ENCODE data around the gene ACAP1.
"Not testable (repeated sequence)": the region's sequence is repeated elsewhere in the genome, so short reads cannot be mapped to it uniquely, and the experiment has no call there.

ACAP1 gene

GRCh38 chr17:7356756-7357155 lies 20.4 kb downstream of the ACAP1 start:
- DNase-seq, result no peak

- DNase-seq, result no peak
Measured at GRCh38 chr17:7357381-7357780, 21.1 kb downstream of the ACAP1 start.

GRCh38 chr17:7361906-7362305 lies 25.6 kb downstream of the ACAP1 start:
- no peak for DNase-seq

GRCh38 chr17:7363311-7363710 lies 27.0 kb downstream of the ACAP1 start:
- peak; percentile 24 for DNase-seq

GRCh38 chr17:7365963-7366362 lies 29.6 kb downstream of the ACAP1 start:
- DNase-seq, result not testable (repeated sequence)

- no peak for DNase-seq
Measured at GRCh38 chr17:7367083-7367482, 30.8 kb downstream of the ACAP1 start.

GRCh38 chr17:7367918-7368598 lies 31.7 kb downstream of the ACAP1 start:
- no peak for DNase-seq

- DNase-seq, result not testable (repeated sequence)
Measured at GRCh38 chr17:7368599-7368994, 32.3 kb downstream of the ACAP1 start.

- DNase-seq, result no peak
Measured at GRCh38 chr17:7369825-7370224, 33.5 kb downstream of the ACAP1 start.

- DNase-seq, result no peak
Measured at GRCh38 chr17:7370853-7371252, 34.5 kb downstream of the ACAP1 start.

GRCh38 chr17:7374353-7374752 lies 38.0 kb downstream of the ACAP1 start:
- DNase-seq, result no peak

- DNase-seq, result no peak
Measured at GRCh38 chr17:7379134-7379533, 42.8 kb downstream of the ACAP1 start.

- DNase-seq, result peak; percentile 27
Measured at GRCh38 chr17:7380321-7380720, 44.0 kb downstream of the ACAP1 start.

GRCh38 chr17:7380855-7381683 lies 44.7 kb downstream of the ACAP1 start, which contains the start of gene TNK1:
TNK1 (plus strand) TSS chr17:7381089; CDS start chr17:7382927, 1,838 bp downstream.
- DNase-seq, result no peak

- DNase-seq, result no peak
Measured at GRCh38 chr17:7382901-7383300, 46.6 kb downstream of the ACAP1 start.

- DNase-seq, result no peak
Measured at GRCh38 chr17:7383371-7383741, 47.0 kb downstream of the ACAP1 start.

- DNase-seq, result peak; percentile 31
Measured at GRCh38 chr17:7383742-7384488, 47.6 kb downstream of the ACAP1 start.

GRCh38 chr17:7384489-7385081 lies 48.3 kb downstream of the ACAP1 start:
- DNase-seq, result no peak

GRCh38 chr17:7388856-7389255 lies 52.5 kb downstream of the ACAP1 start:
- no peak for DNase-seq

GRCh38 chr17:7389924-7390910 lies 53.9 kb downstream of the ACAP1 start:
- DNase-seq, result no peak

GRCh38 chr17:7391307-7391706 lies 55.0 kb downstream of the ACAP1 start:
- no peak for DNase-seq
